Regular cardiac myocyte (primary cell): ENCODE data around the gene ZNF600. TPM values are rescaled to one million over a fixed set of nuclear protein-coding genes. Genes with fewer than 3 reads are reported as not detected.

Source experiments
- total RNA-seq: library from RNA; depleted of rRNA; stranded (reverse); fragments of >200 nt; gene quantifications from 2 replicates; pipeline ENCODE4 v1.2.3, GENCODE V29; 2014

The ZNF600 gene
- 3.4 and 4.2 TPM in 2 replicates for total RNA-seq

GRCh38 chr19:52786464-52787354 lies at the start of gene ZNF600:
TSS of gene ZNF600 (minus strand) at chr19:52786791. CDS start at chr19:52778888, 7,903 bp downstream.

GRCh38 chr19:52821204-52821960 lies 34.8 kb upstream of the ZNF600 start, which contains the start of gene ZNF28:
TSS of gene ZNF28 (minus strand) at chr19:52821633. CDS start at chr19:52817958, 3,675 bp downstream.

GRCh38 chr19:52734893-52735661 lies 51.5 kb downstream of the ZNF600 start, which contains the start of gene ZNF611:
TSS of gene ZNF611 (minus strand) at chr19:52735044. CDS start at chr19:52715894, 19,150 bp downstream.

Other genes starting within 250 kb of the ZNF600 start
- gene ZNF701, start 216.5 kb downstream of the ZNF600 start, total RNA-seq, result 12.8 and 13.5 TPM in 2 replicates
- 43.7 and 54.4 TPM in 2 replicates for gene ZNF83, start 148.4 kb downstream of the ZNF600 start, total RNA-seq
- 8.2 and 11.5 TPM in 2 replicates for gene ZNF611, start 51.7 kb downstream of the ZNF600 start, total RNA-seq
- 19.7 and 20.1 TPM in 2 replicates for gene ZNF28, start 34.8 kb upstream of the ZNF600 start, total RNA-seq
- 20.3 and 27.1 TPM in 2 replicates for gene ZNF468, start 70.8 kb upstream of the ZNF600 start, total RNA-seq
- gene ZNF320, start 110.8 kb upstream of the ZNF600 start, total RNA-seq, result 11.7 and 16.3 TPM in 2 replicates
- gene ZNF888, start 136.6 kb upstream of the ZNF600 start, total RNA-seq, result 4.5 and 13.0 TPM in 2 replicates
- gene ZNF816, start 176.1 kb upstream of the ZNF600 start, total RNA-seq, result 10.2 and 16.1 TPM in 2 replicates
- gene ERVV-1, start 227.1 kb upstream of the ZNF600 start, total RNA-seq, result not detected in 2 replicates